Liver (tissue), 3 donors: ENCODE results near the gene AHRR.

Experiments used
- FOXA1 ChIP-seq: IDR thresholded peaks from 2 replicates; pipeline ENCODE4 v1.6.1; 2016; ENCODE audit warnings: antibody characterized with exemption
- RAD21 ChIP-seq, 2 donors: IDR thresholded peaks; 2 replicates each; pipeline ENCODE4 v1.6.1; 2016; ENCODE audit warnings: antibody characterized with exemption in 2 of 2, mild to moderate bottlenecking in 2 of 2
- RXRA ChIP-seq, 2 donors: IDR thresholded peaks; 2 replicates each; pipeline ENCODE4 v1.6.1; 2017 to 2018; ENCODE audit warnings: antibody characterized with exemption in 2 of 2, mild to moderate bottlenecking in 1 of 2
- TAF1 ChIP-seq: conservative IDR thresholded peaks from 2 replicates; pipeline ENCODE4 v1.6.1; 2016; ENCODE audit warnings: antibody characterized with exemption, mild to moderate bottlenecking
- TF ChIP-seq, protein P1 (sequence below): fragments of 150-350 bp; IDR thresholded peaks from 2 replicates; pipeline ENCODE4 v1.5.1; 2017; ENCODE audit warnings: improper control_type of control experiment, low read depth, low read length; ENCODE audit not compliant: missing input control
- TF ChIP-seq, protein P2 (sequence below): IDR thresholded peaks from 2 replicates; pipeline ENCODE4 v1.6.1; 2016; ENCODE audit warnings: antibody characterized with exemption
- TF ChIP-seq, protein P3 (sequence below): IDR thresholded peaks from 2 replicates; pipeline ENCODE4 v1.6.1; 2016; ENCODE audit warnings: antibody characterized with exemption
- TF ChIP-seq, protein P4 (sequence below): IDR thresholded peaks from 2 replicates; pipeline ENCODE4 v1.6.1; 2016; ENCODE audit warnings: antibody characterized with exemption, mild to moderate bottlenecking
- TF ChIP-seq, protein P5 (sequence below): IDR thresholded peaks from 2 replicates; pipeline ENCODE4 v1.6.1; 2016; ENCODE audit warnings: antibody characterized with exemption
- donor health status: healthy.
- donor health status: healthy.

DNA sequence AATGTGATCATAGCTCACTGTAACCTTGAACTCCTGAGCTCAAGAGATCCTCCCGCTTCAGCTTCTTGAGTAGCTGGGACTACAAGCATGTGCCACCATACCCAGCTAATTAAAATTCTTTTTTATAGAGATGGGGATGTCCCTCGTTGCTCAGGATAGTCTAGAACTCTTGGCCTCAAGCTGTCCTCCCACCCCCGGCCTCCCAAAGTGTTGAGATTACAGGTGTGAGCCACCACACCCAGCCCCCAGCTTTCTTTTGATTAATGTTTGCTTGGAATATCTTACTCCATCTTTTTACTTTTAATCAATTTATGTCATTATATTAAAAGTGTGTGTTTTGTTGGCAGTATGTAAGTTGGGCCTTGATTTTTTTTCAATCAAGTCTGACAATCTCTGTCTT, 62.1 kb downstream of the AHRR start:
- TF ChIP-seq, protein P1, sequence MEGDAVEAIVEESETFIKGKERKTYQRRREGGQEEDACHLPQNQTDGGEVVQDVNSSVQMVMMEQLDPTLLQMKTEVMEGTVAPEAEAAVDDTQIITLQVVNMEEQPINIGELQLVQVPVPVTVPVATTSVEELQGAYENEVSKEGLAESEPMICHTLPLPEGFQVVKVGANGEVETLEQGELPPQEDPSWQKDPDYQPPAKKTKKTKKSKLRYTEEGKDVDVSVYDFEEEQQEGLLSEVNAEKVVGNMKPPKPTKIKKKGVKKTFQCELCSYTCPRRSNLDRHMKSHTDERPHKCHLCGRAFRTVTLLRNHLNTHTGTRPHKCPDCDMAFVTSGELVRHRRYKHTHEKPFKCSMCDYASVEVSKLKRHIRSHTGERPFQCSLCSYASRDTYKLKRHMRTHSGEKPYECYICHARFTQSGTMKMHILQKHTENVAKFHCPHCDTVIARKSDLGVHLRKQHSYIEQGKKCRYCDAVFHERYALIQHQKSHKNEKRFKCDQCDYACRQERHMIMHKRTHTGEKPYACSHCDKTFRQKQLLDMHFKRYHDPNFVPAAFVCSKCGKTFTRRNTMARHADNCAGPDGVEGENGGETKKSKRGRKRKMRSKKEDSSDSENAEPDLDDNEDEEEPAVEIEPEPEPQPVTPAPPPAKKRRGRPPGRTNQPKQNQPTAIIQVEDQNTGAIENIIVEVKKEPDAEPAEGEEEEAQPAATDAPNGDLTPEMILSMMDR: no peak
- TF ChIP-seq, protein P2, sequence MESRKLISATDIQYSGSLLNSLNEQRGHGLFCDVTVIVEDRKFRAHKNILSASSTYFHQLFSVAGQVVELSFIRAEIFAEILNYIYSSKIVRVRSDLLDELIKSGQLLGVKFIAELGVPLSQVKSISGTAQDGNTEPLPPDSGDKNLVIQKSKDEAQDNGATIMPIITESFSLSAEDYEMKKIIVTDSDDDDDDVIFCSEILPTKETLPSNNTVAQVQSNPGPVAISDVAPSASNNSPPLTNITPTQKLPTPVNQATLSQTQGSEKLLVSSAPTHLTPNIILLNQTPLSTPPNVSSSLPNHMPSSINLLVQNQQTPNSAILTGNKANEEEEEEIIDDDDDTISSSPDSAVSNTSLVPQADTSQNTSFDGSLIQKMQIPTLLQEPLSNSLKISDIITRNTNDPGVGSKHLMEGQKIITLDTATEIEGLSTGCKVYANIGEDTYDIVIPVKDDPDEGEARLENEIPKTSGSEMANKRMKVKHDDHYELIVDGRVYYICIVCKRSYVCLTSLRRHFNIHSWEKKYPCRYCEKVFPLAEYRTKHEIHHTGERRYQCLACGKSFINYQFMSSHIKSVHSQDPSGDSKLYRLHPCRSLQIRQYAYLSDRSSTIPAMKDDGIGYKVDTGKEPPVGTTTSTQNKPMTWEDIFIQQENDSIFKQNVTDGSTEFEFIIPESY: no peak
- no peak for TF ChIP-seq FOXA1
- no peak for TF ChIP-seq RAD21 (IDR thresholded peaks at IDR 0.05)
- TF ChIP-seq, protein P3, sequence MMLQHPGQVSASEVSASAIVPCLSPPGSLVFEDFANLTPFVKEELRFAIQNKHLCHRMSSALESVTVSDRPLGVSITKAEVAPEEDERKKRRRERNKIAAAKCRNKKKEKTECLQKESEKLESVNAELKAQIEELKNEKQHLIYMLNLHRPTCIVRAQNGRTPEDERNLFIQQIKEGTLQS: no peak
- TF ChIP-seq TAF1: no peak
- TF ChIP-seq, protein P4, sequence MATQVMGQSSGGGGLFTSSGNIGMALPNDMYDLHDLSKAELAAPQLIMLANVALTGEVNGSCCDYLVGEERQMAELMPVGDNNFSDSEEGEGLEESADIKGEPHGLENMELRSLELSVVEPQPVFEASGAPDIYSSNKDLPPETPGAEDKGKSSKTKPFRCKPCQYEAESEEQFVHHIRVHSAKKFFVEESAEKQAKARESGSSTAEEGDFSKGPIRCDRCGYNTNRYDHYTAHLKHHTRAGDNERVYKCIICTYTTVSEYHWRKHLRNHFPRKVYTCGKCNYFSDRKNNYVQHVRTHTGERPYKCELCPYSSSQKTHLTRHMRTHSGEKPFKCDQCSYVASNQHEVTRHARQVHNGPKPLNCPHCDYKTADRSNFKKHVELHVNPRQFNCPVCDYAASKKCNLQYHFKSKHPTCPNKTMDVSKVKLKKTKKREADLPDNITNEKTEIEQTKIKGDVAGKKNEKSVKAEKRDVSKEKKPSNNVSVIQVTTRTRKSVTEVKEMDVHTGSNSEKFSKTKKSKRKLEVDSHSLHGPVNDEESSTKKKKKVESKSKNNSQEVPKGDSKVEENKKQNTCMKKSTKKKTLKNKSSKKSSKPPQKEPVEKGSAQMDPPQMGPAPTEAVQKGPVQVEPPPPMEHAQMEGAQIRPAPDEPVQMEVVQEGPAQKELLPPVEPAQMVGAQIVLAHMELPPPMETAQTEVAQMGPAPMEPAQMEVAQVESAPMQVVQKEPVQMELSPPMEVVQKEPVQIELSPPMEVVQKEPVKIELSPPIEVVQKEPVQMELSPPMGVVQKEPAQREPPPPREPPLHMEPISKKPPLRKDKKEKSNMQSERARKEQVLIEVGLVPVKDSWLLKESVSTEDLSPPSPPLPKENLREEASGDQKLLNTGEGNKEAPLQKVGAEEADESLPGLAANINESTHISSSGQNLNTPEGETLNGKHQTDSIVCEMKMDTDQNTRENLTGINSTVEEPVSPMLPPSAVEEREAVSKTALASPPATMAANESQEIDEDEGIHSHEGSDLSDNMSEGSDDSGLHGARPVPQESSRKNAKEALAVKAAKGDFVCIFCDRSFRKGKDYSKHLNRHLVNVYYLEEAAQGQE: no peak
- TF ChIP-seq, protein P5, sequence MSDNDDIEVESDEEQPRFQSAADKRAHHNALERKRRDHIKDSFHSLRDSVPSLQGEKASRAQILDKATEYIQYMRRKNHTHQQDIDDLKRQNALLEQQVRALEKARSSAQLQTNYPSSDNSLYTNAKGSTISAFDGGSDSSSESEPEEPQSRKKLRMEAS: no peak
- no peak for TF ChIP-seq RXRA (IDR thresholded peaks at IDR 0.05)
